ENCODE data around the gene RPEL1.
"Not testable (repeated sequence)": the region's sequence is repeated elsewhere in the genome, so short reads cannot be mapped to it uniquely, and the experiment has no call there.

Gene RPEL1

GRCh38 chr10:103245587-103245986 lies at the start of gene RPEL1:
Gene RPEL1 (plus strand): TSS chr10:103245887. CDS start chr10:103245997, 110 bp downstream.
- DNase-seq: not testable (repeated sequence)

- no peak for DNase-seq
These were observed 49.2 kb upstream of the RPEL1 start for GRCh38 chr10:103196516-103196915.

DNA sequence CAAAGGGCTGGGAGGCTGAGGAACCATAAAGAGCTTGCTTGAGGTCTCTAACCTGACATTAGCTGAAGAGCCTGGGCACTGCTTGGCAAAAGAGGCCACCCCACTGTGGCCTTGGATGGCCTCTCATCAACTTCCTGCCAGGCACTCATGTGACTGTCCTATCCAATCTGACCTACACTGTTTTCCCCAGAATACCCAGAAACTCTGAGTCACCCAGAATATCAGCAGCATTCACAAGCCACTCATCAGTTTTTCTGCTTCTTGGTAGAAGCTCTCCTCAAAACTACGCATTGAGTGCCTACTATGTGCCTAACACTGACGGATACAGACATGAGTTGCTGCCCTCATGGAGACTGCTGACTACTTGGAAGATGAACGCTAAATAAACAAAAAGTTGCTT lies 48.5 kb upstream of the RPEL1 start:
- DNase-seq: no peak

DNA sequence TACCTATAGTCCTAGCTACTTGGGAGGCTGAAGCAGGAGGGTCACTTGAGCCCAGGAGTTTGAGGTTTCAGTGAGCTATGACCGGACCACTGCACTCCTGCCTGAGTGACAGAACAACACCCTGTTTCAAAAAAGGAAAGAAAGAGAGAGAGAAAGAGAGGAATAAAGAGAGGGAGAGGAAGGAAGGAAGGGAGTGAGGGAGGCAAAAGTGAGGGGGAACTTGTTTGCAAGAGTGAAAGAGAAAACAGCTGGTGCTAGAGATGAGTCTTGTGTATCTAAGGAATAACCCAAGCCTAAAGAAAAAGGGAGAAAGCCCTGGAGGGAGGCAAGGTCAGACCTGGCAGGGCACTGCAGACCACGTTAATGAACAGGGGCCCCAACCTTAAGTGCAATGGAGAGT lies 47.8 kb upstream of the RPEL1 start:
- no peak for DNase-seq

GRCh38 chr10:103198648-103199047 lies 47.0 kb upstream of the RPEL1 start:
- no peak for DNase-seq

GRCh38 chr10:103199488-103199887 lies 46.2 kb upstream of the RPEL1 start:
- no peak for DNase-seq

DNA sequence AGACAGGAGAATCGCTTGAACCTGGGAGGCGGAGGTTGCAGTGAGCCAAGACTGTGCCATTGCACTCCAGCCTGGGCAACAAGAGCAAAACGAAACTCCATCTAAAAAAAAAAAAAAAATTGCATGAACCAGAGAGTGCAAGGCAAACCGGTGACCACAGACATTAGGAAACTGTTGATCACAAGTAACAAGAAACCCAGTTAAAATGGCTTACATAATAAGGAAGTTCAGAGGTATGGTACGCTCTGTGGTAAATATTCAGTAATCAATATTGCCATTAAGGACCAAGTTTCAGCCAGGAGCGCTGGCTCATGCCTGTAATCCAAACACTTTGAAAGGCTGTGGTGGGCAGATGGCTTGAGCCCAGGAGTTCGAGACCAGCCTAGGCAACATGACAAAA lies 43.4 kb upstream of the RPEL1 start:
- no peak for DNase-seq

DNA sequence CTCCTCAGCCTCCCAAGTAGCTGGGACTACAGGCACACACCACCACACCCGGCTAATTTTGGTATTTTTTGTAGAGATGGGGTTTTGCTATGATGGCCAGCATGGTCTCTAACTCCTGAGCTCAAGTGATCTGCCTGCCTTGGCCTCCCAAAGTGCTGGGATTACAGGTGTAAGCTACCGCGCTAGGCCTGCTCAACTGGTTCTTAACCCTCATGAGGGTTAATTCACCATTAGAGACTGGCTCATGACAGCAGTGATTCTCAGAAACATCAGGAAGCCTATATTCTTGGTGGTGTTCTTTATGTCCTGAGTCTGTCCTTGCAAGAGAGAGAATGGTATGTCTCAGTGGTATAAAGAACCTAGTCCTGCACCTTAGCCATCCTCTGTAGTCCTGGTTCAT lies 42.2 kb upstream of the RPEL1 start:
- no peak for DNase-seq

GRCh38 chr10:103204353-103205255 lies 41.1 kb upstream of the RPEL1 start:
- no peak for DNase-seq

- not testable (repeated sequence) for DNase-seq
These were observed 40.3 kb upstream of the RPEL1 start for GRCh38 chr10:103205401-103205800.

DNA sequence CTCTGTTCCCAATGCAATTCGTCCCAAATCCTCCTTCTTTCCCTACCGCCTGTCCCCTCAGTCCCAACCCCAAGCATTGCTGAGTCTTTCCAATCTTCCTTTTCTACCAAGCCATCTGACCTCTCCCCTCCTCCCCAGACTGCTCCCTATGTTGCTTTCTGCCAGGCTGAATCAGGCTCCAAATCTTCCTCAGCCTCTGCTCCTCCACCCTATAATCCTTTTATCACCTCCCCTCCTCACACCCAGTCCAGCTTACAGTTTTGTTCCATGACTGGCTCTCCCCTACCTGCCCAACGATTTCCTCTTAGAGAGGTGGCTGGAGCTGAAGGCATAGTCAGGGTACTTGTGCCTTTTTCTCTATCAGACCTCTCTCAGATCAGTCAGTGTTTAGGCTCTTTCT lies 39.0 kb upstream of the RPEL1 start:
- DNase-seq: not testable (repeated sequence)

GRCh38 chr10:103207141-103207540 lies 38.5 kb upstream of the RPEL1 start:
- DNase-seq: no peak

- DNase-seq: not testable (repeated sequence)
These were observed 38.0 kb upstream of the RPEL1 start for GRCh38 chr10:103207643-103208042.

DNA sequence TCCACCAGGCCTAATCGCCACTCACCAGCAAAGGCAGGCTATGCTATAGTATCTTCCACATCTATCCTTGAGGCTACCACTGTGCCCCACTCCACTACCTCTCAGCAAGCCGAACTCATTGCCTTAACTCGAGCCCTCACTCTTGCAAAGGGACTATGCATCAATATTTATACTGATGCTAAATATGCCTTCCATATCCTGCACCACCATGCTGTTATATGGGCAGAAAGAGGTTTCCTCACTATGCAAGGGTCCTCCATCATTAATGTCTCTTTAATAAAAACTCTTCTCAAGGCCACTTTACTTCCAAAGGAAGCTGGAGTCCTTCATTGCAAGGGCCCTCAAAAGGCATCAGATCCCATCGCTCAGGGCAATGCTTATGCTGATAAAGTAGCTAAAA lies 35.4 kb upstream of the RPEL1 start:
- not testable (repeated sequence) for DNase-seq

DNA sequence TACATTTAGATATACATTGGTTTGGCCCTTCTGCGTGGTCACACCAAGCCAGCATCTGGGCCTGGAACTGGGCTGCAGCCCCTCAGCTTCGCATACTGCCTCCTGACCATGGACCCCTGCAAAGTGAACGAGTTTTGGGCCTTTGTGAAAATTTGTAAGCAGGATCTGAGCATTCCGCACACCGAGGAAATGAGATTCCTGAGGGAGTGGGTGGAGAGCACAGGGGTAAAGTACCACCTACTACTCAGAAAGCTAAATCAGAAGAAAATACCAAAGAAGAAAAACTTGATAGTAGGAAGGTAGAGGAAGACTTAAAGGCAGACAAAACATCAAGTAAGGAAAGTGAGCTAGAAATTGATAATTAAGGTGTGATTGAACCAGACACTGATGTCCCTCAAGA lies 30.1 kb upstream of the RPEL1 start:
- DNase-seq: no peak

- not testable (repeated sequence) for DNase-seq
These were observed 29.3 kb upstream of the RPEL1 start for GRCh38 chr10:103216362-103216761.

DNA sequence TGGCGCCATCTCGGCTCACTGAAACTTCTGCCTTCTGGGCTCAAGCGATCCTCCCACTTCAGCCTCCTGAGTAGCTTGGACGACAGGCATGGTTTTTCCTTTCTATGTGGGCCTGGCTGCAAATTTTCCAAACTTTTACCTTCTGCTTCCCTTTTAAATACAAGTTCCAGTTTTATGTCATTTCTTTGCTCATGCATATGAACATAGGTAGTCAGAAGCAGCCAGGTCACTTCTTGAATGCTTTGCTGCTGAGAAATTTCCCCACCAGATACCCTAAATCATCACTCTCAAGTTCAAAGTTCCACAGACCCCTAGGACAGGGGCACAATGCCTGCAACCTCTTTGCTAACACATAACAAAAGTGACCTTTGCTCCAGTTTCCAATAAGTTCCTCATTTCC lies 21.6 kb upstream of the RPEL1 start:
- no peak for DNase-seq

- not testable (repeated sequence) for DNase-seq
These were observed 21.0 kb upstream of the RPEL1 start for GRCh38 chr10:103224721-103225120.

DNA sequence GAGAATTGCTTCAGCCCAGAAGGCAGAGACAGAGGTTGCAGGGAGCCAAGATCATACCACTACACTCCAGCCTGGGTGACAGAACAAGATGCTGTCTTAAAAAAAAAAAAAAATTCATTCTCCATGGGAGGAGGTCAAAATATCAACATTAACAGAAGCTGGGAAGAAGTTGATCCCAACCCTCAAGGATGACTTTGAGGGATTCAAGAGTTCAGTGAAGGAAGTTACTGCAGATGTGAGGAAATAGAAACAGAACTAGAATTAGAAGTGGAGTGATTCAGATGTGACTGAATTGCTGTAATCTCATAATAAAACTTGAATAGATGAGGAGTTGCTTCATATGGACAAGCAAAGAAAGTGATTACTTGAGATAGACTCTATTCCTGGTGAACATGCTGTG lies 19.7 kb upstream of the RPEL1 start:
- no peak for DNase-seq

DNA sequence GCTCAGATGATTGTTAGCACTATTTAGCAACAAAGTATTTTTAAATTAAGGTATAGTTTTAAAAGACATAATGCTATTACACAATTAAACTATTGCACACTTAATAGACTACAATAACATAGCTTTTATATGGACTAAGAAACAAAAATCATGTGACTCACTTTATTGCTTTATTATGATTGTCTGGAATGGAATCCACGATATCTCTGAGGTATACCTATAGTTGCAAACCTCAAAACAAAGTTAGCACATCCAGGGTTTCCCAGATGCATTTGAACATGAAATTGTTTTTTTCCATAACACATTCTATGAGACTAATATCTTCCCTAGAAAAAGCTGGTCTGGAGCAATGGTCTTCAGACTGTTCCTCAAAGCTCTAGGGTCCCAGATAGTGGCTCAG lies 18.3 kb upstream of the RPEL1 start:
- DNase-seq: no peak

DNA sequence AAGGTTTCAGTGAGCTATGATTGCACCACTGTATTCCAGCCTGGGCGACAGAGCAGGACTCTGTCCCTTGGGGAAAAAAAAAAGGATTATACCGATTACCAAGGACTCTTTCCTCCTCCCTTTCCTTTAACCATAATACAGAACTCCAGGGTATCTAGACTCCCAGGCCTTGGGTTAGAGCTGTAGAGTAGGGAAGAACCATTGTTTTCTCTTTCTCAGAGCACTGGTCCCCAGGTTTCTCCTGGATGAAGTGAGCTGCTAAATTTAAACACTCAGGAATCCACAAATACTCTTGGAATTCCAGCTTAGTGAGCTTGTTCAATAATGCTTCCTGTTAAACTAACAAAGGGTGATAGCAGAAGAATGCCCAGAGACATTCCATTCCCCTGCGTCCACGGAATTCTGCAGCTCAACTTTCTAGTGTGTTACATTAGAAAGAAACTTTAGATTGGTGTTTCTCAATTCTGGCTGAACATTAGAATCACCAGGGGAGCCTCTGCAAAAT lies 14.6 kb upstream of the RPEL1 start:
- no peak for DNase-seq

DNA sequence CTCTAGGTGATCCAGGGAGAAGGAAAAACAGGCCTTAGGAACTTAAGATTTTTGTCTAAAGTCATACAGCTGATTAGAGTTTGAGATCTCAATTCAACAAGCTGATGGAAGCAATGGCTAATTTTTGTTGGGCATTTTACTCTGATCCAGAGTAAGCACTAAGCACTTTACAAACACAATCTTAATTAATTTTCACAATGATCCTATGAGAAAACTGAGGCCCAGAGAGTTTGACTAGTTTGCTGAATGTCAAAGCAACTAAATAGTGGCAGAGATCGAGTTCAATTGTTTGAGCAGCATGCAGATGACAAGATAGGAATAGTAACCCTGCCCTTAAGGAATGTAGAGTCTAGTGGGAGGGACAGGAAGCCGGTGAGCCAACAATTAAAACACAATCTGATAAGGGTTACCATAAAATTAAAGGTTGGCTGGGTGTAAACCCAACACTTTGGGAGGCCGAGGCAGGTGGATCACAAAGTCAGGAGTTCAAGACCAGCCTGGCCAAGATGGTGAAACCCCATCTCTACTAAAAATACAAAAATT lies 13.5 kb upstream of the RPEL1 start:
- DNase-seq: no peak

- no peak for DNase-seq
These were observed 12.8 kb upstream of the RPEL1 start for GRCh38 chr10:103232772-103233488.

- DNase-seq: no peak
These were observed 9.9 kb upstream of the RPEL1 start for GRCh38 chr10:103235775-103236174.
